Tibial artery (tissue), 4 donors: ENCODE measurements around the gene CD74.

ENCODE experiments used
- DNase-seq, 2 donors: peaks; one replicate each; pipeline ENCODE4 v3.0.0-alpha.2; 2019
- H3K27ac ChIP-seq, 2 donors: fragments of 200-600 bp; sonication (generic) in 1 of 2; 1 replicate in 1 of 2; 2 replicates in 1 of 2; pipeline ENCODE4 v1.5.1; 2018 to 2019; ENCODE audit warnings: mild to moderate bottlenecking in 1 of 2
- H3K27me3 ChIP-seq, 2 donors: fragments of 200-600 bp; sonication (generic) in 1 of 2; one replicate each; pipeline versions ENCODE4 v1.5.1 to v1.6.0; 2016 to 2019
- H3K36me3 ChIP-seq, 3 donors: fragments of 200-600 bp; sonication (generic) in 2 of 3; one replicate each; pipeline ENCODE4 v1.5.1; 2016 to 2019; ENCODE audit warnings: mild to moderate bottlenecking in 2 of 3
- H3K4me1 ChIP-seq, 4 donors: fragments of 200-600 bp; sonication (generic) in 2 of 4; 1 replicate in 3 of 4; 2 replicates in 1 of 4; pipeline ENCODE4 v1.5.1; 2016 to 2019
- H3K4me3 ChIP-seq, 2 donors: fragments of 200-600 bp; sonication (generic) in 1 of 2; 1 replicate in 1 of 2; 2 replicates in 1 of 2; pipeline ENCODE4 v1.5.1; 2018 to 2019; ENCODE audit warnings: mild to moderate bottlenecking in 2 of 2
- H3K9me3 ChIP-seq, 3 donors: fragments of 200-600 bp; sonication (generic) in 1 of 3; one replicate each; pipeline ENCODE4 v1.5.1; 2016 to 2019
- intact Hi-C: fragments of 100-400 bp; cut with DNase I; formaldehyde crosslinking; loops from one replicate; pipeline ENCODE4 v1.15.0; 2023; ENCODE audit warnings: low total_unique reads
- TF ChIP-seq, protein P1 (sequence below), 2 experiments: fragments of 200-600 bp in 1 of 2; fragments of 450-650 bp in 1 of 2; IDR thresholded peaks; one replicate each; pipeline ENCODE4 v1.5.1; 2017 to 2019; ENCODE audit warnings: antibody characterized with exemption in 2 of 2, mild to moderate bottlenecking in 1 of 2, moderate library complexity in 1 of 2

The CD74 gene

DNA sequence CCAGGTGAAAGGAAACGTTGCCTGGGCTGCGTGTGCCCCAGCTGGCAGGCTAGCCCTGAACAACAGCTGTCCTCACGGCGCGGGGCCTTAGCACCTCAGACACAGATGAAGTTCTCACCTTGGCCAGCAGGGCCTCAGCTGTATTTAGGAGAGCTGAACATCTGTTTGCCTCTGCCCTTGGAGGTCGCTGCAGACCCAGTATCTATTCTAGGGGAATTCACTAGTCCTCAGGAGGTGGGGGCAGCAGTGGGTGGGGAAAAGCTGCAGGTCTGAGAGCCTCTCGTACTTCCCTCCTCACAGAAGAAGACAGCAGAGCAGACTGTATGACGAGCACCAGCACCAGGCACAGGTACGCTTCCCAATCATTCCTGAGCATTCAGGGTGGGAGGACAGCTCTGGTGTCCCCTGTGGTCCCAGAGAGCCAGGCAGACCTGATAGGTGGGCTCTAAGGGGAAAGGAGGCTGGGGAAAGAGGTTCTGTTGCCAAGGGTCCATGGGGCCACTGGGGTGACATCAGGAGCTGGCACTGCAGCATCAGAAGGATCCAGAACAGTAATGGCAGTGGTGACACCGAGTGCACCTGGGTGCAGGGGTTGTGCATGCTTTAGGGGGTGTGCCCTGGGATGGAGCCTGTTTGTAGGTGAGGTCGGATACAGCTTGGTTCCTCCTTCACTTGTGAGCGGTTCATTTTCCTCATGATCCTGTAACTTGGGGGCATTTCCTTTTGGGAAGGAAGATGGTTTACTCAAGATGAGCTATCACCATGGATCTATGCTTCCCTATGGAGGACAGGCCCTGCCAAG lies 13.8 kb downstream of the CD74 start:
- no peaks in the 10 kb centered on the region for H3K9me3 ChIP-seq
- no peak overlapping the region for H3K4me3 ChIP-seq
- H3K27ac ChIP-seq, result no peak overlapping the region
- H3K4me1 ChIP-seq, result no peaks in the 10 kb centered on the region
- H3K27me3 ChIP-seq, result no peaks in the 10 kb centered on the region
- intact Hi-C loops, result no loop called here
- no peak for DNase-seq
- TF ChIP-seq, protein P1, sequence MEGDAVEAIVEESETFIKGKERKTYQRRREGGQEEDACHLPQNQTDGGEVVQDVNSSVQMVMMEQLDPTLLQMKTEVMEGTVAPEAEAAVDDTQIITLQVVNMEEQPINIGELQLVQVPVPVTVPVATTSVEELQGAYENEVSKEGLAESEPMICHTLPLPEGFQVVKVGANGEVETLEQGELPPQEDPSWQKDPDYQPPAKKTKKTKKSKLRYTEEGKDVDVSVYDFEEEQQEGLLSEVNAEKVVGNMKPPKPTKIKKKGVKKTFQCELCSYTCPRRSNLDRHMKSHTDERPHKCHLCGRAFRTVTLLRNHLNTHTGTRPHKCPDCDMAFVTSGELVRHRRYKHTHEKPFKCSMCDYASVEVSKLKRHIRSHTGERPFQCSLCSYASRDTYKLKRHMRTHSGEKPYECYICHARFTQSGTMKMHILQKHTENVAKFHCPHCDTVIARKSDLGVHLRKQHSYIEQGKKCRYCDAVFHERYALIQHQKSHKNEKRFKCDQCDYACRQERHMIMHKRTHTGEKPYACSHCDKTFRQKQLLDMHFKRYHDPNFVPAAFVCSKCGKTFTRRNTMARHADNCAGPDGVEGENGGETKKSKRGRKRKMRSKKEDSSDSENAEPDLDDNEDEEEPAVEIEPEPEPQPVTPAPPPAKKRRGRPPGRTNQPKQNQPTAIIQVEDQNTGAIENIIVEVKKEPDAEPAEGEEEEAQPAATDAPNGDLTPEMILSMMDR (IDR thresholded peaks at IDR 0.05), result peak in 1 of 2 experiments; percentile 10
- H3K36me3 ChIP-seq, result peaks cover 17 to 95% (median 81%) of the 10 kb centered on the region in 3 donors

DNA sequence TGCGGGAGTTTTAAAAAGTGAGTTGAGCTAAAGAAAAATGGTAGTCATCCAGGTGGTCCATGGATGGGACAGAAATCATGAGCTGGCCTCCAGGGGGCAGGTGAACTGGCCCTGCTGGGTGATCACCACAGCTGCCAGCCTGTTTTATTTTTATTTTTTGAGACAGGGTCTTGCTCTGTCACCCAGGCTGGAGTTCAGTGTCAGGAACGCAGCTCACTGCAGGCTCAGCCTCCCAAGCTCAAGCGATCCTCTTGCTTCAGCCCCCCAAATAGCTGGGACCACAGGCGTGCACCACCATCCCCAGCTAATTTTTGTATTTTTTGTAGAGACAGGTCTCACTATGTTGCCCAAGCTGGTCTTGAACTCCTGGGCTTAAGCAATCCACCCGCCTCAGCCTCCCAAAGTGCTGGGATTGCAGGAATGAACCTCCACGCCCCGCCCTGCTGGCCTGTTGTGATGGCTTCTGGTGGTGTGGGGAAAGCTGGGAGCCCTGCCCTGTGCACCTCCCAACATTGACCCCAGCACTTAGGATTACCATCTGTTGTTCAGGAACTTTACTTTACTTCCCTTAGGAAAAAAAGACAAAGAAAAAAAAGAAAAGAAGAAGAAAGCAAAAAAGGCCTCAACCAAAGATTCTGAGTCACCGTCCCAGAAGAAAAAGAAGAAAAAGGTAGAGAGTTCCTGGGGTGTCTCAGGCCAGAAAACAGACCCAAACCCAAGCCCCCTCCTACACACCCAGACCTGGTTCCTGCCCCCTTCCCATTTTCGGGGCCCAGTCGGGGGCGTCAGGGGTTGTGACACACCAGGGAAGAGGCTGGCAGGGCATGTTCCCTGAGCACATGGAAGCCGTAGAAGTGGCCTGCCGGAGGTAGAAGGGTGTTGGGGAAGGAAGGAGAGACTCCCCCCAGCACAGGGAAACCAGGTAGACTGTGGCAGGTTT lies 14.7 kb downstream of the CD74 start:
- TF ChIP-seq, protein P1 (IDR thresholded peaks at IDR 0.05), result no peak
- no peak for DNase-seq
- peaks cover 22 to 100% (median 88%) of the 10 kb centered on the region in 3 donors for H3K36me3 ChIP-seq
- H3K4me1 ChIP-seq, result no peaks in the 10 kb centered on the region
- H3K27ac ChIP-seq, result no peak overlapping the region
- intact Hi-C loops, result no loop called here
- H3K9me3 ChIP-seq, result no peaks in the 10 kb centered on the region
- H3K27me3 ChIP-seq, result no peaks in the 10 kb centered on the region
- no peak overlapping the region for H3K4me3 ChIP-seq

DNA sequence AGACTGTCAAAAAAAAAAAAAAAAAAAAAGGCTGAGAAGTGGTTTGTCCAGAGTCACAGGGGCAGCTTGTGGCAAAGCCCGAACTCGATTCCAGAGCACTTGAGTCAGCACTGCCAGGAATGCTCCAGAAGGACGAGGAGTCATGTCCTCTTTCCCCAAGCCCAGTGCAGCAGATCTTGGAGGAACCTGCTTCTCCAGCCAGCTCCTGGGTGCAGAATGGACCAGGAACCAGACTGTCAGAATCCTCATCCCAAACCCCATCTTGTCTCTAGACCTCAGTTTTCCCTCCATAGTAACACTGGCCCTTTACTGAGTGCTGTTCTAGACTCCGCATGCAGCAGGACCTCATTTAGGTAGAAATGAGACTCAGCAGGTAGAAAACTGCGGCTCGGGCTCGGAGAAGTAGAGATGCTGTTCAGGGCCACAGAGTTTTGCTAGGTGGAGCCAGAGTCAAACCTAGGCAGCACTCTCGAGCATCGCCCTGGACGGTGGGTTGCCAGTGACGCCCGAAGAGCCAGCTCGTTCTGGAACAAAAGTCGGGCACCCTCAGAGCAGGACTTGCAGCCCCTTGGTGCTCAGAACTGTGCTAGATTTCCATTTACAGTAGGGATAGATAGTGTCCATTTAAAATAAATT lies 15.4 kb downstream of the CD74 start:
- intact Hi-C loops, result no loop called here
- Histone ChIP-seq H3K27ac (no peak overlapping the region), H3K9me3 (no peaks in the 10 kb centered on the region), H3K4me3 (no peak overlapping the region), H3K4me1 (no peaks in the 10 kb centered on the region), H3K27me3 (no peaks in the 10 kb centered on the region), H3K36me3 (peaks cover 30 to 100% (median 88%) of the 10 kb centered on the region in 3 donors)
- TF ChIP-seq, protein P1 (IDR thresholded peaks at IDR 0.05), result no peak
- no peak for DNase-seq

DNA sequence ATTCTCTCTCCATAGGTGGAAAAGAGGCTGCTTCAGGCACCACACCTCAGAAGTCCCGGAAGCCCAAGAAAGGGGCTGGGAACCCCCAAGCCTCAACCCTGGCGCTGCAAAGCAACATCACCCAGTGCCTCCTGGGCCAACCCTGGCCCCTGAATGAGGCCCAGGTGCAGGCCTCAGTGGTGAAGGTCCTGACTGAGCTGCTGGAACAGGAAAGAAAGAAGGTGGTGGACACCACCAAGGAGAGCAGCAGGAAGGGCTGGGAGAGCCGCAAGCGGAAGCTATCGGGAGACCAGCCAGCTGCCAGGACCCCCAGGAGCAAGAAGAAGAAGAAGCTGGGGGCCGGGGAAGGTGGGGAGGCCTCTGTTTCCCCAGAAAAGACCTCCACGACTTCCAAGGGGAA lies 16.4 kb downstream of the CD74 start:
- intact Hi-C loops, result no loop called here
- TF ChIP-seq, protein P1 (IDR thresholded peaks at IDR 0.05), result no peak
- H3K27ac ChIP-seq, result no peak overlapping the region
- H3K36me3 ChIP-seq, result peaks cover 33 to 100% (median 93%) of the 10 kb centered on the region in 3 donors
- no peak overlapping the region for H3K4me3 ChIP-seq
- no peak for DNase-seq
- no peaks in the 10 kb centered on the region for H3K27me3 ChIP-seq
- H3K4me1 ChIP-seq, result no peaks in the 10 kb centered on the region
- no peaks in the 10 kb centered on the region for H3K9me3 ChIP-seq

DNA sequence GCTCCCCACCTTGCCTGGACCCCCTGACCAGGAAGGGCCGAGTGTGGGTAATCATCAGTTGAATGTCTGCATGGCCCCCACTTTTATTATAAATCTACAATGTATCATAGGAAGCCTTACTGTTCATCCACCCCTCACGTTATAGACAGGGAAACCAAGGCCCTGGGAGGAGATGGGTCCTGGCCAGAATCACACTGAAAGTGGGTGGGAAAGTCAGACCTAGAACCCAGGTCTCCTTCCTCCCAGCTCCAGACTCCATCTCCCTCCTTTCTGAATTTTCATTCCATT lies 17.1 kb downstream of the CD74 start:
- intact Hi-C loops, result no loop called here
- Histone ChIP-seq H3K27me3 (no peaks in the 10 kb centered on the region), H3K4me3 (no peak overlapping the region), H3K4me1 (no peaks in the 10 kb centered on the region), H3K27ac (no peak overlapping the region), H3K36me3 (peaks cover 39 to 100% (median 94%) of the 10 kb centered on the region in 3 donors), H3K9me3 (no peaks in the 10 kb centered on the region)
- DNase-seq, result no peak
- TF ChIP-seq, protein P1 (IDR thresholded peaks at IDR 0.05), result no peak
